ENCODE measurements around the gene ASXL1. TPM values are rescaled to one million over a fixed set of nuclear protein-coding genes. Genes with fewer than 3 reads are reported as not detected.

ASXL1 gene
- polyA plus RNA-seq, 2 of the 4 experiments (the other 2 are of a cell fraction) = 35.7 to 36.0 TPM

DNA sequence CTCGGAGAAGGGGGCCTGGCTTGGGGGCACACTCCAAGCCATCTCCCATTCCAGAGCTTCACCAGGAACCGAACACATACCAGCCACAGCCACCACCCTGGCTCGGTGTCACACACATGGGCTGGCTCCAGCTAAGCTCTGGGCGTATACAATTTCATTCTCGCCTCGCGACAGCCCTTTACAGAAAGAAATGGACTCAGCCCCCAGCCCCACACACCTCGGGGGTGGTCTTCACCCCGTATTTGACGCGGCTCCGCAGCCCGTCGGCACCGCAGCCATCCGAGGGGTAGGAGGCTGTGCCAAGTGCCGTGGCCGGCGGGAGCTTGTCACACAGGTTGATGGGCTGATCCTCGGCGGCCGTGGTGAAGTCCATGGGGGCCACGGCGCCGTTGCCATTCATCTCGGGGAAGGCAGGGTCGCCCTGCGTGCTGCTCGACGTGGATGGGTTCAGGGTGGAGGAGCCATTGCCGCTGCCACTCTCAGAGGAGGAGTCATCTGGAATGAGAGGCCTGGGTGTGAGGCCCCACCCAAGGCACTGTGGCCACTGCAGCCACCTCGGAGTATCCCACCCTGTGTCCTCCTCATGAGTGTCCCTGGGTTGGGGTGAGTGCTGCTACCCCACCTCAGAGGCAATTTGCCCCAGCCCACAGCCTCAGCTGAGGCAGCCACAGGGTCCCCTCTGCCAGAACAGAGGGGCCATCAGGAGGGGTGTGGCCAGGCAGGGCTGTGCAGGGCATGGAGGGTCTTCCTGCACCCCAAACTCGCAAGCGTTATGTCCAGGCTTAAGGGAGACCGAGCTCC, 98.0 kb downstream of the ASXL1 start:
- Histone ChIP-seq H3K4me3 (no peak overlapping the region), H3K27ac (peak overlapping the region; percentile 96 to 97), H3K9me3 (no peaks in the 10 kb centered on the region), H3K4me1 (peaks cover 17% of the 10 kb centered on the region), H3K4me2 (peak overlapping the region; percentile 94)
- FAIRE-seq (no peak), ATAC-seq (no peak), DNase-seq (ENCODE audit: low read depth in 1 of 2, low spot score in 1 of 2) (no peak)
- ChIA-PET POLR2A (no interaction called here), CTCF (interaction anchor here (0.7 to 7.2 kb wide), 20 partner anchors 11 to 255 kb away, joined by 3 to 82 read pairs (median 4); no protein-coding TSS in a partner anchor)
- TF ChIP-seq POLR2AphosphoS2 (conservative IDR thresholded peaks at IDR 0.05; ENCODE audit: low read length) (no peak), ZNF302 (CRISPR knock-in tag; IDR thresholded peaks at IDR 0.05) (no peak), RARB (CRISPR knock-in tag; IDR thresholded peaks at IDR 0.05) (no peak), ESRRA (IDR thresholded peaks at IDR 0.05; ENCODE audit: borderline replicate concordance, low read length) (no peak), NR3C1 (IDR thresholded peaks at IDR 0.05) (no peak)
- TF ChIP-seq, protein P1, sequence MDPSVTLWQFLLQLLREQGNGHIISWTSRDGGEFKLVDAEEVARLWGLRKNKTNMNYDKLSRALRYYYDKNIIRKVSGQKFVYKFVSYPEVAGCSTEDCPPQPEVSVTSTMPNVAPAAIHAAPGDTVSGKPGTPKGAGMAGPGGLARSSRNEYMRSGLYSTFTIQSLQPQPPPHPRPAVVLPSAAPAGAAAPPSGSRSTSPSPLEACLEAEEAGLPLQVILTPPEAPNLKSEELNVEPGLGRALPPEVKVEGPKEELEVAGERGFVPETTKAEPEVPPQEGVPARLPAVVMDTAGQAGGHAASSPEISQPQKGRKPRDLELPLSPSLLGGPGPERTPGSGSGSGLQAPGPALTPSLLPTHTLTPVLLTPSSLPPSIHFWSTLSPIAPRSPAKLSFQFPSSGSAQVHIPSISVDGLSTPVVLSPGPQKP (IDR thresholded peaks at IDR 0.05; ENCODE audit: low read depth, low read length) = no peak
- TF ChIP-seq, protein P2, sequence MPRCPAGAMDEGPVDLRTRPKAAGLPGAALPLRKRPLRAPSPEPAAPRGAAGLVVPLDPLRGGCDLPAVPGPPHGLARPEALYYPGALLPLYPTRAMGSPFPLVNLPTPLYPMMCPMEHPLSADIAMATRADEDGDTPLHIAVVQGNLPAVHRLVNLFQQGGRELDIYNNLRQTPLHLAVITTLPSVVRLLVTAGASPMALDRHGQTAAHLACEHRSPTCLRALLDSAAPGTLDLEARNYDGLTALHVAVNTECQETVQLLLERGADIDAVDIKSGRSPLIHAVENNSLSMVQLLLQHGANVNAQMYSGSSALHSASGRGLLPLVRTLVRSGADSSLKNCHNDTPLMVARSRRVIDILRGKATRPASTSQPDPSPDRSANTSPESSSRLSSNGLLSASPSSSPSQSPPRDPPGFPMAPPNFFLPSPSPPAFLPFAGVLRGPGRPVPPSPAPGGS (IDR thresholded peaks at IDR 0.05) = no peak
- TF ChIP-seq, protein P3, sequence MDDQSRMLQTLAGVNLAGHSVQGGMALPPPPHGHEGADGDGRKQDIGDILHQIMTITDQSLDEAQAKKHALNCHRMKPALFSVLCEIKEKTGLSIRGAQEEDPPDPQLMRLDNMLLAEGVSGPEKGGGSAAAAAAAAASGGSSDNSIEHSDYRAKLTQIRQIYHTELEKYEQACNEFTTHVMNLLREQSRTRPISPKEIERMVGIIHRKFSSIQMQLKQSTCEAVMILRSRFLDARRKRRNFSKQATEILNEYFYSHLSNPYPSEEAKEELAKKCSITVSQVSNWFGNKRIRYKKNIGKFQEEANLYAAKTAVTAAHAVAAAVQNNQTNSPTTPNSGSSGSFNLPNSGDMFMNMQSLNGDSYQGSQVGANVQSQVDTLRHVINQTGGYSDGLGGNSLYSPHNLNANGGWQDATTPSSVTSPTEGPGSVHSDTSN (IDR thresholded peaks at IDR 0.05) = no peak
- TF ChIP-seq, protein P4, sequence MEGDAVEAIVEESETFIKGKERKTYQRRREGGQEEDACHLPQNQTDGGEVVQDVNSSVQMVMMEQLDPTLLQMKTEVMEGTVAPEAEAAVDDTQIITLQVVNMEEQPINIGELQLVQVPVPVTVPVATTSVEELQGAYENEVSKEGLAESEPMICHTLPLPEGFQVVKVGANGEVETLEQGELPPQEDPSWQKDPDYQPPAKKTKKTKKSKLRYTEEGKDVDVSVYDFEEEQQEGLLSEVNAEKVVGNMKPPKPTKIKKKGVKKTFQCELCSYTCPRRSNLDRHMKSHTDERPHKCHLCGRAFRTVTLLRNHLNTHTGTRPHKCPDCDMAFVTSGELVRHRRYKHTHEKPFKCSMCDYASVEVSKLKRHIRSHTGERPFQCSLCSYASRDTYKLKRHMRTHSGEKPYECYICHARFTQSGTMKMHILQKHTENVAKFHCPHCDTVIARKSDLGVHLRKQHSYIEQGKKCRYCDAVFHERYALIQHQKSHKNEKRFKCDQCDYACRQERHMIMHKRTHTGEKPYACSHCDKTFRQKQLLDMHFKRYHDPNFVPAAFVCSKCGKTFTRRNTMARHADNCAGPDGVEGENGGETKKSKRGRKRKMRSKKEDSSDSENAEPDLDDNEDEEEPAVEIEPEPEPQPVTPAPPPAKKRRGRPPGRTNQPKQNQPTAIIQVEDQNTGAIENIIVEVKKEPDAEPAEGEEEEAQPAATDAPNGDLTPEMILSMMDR (IDR thresholded peaks at IDR 0.05) = no peak
- TF ChIP-seq, protein P5, sequence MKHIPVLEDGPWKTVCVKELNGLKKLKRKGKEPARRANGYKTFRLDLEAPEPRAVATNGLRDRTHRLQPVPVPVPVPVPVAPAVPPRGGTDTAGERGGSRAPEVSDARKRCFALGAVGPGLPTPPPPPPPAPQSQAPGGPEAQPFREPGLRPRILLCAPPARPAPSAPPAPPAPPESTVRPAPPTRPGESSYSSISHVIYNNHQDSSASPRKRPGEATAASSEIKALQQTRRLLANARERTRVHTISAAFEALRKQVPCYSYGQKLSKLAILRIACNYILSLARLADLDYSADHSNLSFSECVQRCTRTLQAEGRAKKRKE (CRISPR knock-in tag; IDR thresholded peaks at IDR 0.05; ENCODE audit: low read depth) = no peak
- 91% methylated on average over 24 of the region's 35 CpGs for WGBS (ENCODE audit: missing lambda C conversion rate)

DNA sequence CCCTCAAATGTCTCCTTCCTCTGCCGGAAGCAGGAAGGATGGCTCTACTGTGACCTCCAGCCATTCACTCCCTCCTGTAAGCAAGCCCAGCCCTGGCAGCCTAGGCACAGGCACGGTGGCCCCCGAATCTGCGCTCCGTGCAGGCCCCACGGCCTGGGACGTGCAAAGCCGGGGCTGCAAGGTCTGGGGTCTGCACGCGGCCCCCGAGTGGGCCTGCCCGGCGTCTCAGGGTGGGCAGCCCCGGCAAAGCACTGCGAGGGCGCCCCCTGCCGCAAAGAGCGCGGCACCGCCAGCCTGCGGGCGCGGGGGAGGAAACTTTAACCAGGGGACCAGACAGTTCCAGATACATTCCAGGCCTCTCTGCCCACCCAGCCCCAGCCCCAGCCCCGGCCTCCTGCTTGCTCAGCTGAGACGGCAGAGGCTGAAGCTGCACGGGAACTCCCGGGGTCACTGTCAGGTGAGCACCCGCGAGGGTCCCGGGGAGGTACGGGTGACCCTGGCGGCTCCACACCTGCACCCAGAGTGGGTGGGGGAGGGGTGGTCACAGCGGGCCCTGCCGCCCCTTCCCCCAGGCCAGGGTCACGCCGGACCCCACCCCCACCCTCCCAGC, 98.8 kb downstream of the ASXL1 start:
- peaks cover 17% of the 10 kb centered on the region for H3K4me1 ChIP-seq
- H3K9me3 ChIP-seq = no peaks in the 10 kb centered on the region
- peak overlapping the region; percentile 81 for H3K4me3 ChIP-seq
- H3K4me2 ChIP-seq = peak overlapping the region; percentile 94
- 0% methylated on average over 5 of the region's 36 CpGs for WGBS (ENCODE audit: missing lambda C conversion rate)
- H3K27ac ChIP-seq = peak overlapping the region; percentile 96 to 97
- POLR2A ChIA-PET = interaction anchor here (0.7 kb wide), 1 partner anchor 99 kb away, joined by 3 read pairs; no protein-coding TSS in a partner anchor
- TF ChIP-seq, protein P4 (IDR thresholded peaks at IDR 0.05) = peak; percentile 96
- no peak for TF ChIP-seq BHLHE40 (IDR thresholded peaks at IDR 0.05; ENCODE audit: low read depth, low read length)
- no peak for TF ChIP-seq FOSB (CRISPR knock-in tag; IDR thresholded peaks at IDR 0.05)
- peak; percentile 66 to 87 for TF ChIP-seq RAD21 (conservative IDR thresholded peaks at IDR 0.05 in 1 of 2, IDR thresholded peaks at IDR 0.05 in 1 of 2)
- TF ChIP-seq SMC3 (IDR thresholded peaks at IDR 0.05) = peak; percentile 85
- ATAC-seq = peak; percentile 70 to 83
- no peak for FAIRE-seq
- peak; percentile 70 to 90 for DNase-seq (ENCODE audit: low read depth in 1 of 2, low spot score in 1 of 2)
- CTCF ChIA-PET = interaction anchor here (0.7 to 7.2 kb wide), 23 partner anchors 10 to 256 kb away, joined by 3 to 82 read pairs (median 4); no protein-coding TSS in a partner anchor
